NCI-H1417 (cell line): ENCODE measurements around the gene TMEM191C.
"Not testable (repeated sequence)": the region's sequence is repeated elsewhere in the genome, so short reads cannot be mapped to it uniquely, and the experiment has no call there.

Experiments used
- DNase-seq, 3 experiments: peaks; one replicate each; lab custom pipeline; 2025; lab: John Stamatoyannopoulos, UW

TMEM191C gene

DNA sequence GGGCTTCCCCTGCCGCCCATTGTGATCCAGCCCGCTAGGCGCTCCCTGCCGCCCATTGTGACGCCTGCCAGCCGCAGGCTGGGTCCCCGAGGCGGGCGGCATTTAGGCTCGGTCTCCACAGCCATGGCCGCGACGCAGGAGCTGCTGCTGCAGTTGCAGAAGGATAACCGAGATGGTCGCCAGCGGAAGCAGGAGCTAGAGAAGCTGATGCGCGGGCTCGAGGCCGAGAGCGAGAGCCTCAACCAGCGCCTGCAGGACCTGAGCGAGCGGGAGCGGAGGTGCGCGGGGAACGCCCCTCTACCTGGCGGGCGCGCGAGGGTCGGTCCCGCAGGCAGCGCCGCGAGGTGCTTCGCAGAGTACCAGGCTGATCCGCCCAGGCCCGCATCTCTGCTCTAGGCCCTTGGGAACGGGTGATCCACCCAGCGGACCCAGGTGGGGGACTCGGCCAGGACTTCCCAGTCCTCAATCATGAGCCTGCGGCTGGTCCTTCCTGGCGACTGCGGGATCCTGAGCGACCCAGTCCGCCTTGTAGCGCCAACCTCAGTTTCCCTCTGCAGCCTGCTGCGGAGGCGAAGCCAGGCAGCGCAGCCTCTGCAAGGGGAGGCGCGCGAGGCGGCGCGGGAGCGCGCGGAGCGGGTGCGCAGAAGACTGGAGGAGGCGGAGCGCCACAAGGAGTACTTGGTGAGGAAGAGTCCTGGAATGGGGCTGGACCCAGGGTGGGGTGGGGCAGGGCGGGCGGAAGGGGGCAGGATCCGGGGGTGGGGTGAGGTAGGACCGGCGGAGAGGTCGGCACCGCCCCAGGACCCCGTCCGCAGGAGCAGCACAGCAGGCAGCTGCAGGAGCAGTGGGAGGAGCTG lies at the start of gene TMEM191C:
Gene TMEM191C (plus strand): TSS at position 51 of the 857 bp plus-strand sequence. CDS start 73 bp downstream, at position 124.
- not testable (repeated sequence) for DNase-seq

DNA sequence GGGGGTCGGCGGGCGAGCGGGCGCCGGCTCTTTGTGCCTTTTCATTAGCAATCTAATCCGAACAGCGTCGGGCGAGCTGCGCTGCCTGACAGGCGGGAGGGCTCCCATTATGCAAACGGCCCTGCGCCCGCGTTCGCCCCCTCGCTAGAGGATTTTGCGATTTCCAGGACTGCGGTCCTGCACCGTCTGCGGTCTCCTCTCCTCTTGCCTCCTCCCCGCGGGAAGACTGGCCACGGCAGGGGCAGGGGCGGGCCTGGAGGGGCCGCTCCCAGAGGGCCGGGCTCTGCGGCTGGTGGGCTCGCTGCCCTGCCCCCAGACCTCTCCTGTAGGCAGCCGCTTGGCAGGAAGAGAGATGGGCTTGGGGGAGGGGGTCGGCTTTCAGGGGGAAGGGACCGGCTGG lies 49.3 kb upstream of the TMEM191C start:
- DNase-seq, result not testable (repeated sequence)

DNA sequence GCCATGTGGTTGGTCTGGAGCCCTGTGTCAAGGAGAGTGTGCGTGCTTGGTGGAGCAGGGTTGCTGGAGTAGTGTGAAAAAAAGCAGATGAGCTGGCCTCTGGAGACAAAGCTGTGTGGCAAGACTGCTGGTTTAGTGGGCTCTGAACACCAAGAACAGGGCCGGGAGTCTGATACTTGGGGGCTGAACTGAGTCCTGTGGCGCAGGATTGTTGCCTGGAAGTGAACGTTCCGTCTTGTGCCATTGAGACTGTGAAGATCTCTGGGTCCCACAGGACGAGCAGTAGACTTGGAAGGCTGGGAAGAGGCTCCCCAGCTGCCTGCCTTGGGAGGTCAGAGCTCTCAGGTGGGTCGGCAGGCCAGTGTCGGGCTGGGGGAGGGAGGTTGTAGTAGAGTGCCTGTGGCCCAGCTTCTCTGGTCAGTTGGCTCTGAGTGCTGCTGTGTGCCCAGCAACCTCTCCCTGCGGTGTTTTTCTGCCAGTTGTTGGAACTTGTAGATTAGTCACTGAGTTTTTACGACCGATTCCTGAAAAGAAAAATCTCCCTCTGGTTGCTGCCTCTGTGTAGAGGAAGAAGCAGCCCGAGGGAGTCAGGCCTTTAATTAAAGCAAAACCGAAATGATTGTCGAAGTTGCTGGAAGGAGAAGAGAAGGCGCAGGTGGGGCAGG lies 48.1 kb upstream of the TMEM191C start:
- DNase-seq, result not testable (repeated sequence)

DNA sequence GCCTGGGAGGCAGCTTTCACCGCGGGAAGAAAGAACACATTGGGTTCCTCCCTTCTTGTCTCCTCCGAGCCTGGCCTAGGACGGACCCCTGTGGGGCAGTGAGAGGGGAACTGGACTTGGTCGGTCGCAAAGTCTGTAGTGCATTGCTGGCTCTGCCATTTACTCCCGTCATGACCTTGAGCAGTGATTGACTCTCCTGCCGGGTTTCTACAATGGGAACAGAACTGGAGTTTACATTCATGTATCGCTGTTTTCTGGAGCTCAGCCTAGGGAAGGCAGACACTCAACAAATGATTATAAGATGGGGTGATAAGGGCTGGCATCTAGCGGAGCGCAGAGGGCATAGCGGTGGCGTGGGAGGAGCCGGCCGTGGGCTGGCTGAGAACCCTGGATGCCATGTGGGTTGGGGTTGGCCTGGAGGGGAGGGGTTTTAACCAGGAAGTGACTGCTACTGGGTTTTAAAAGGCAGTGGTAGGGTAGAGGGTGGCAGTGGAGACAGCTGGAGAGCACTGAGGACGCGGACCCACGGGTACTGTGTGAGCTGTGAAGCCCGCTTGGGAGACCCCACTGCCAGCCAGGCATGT lies 46.9 kb upstream of the TMEM191C start:
- not testable (repeated sequence) for DNase-seq

DNA sequence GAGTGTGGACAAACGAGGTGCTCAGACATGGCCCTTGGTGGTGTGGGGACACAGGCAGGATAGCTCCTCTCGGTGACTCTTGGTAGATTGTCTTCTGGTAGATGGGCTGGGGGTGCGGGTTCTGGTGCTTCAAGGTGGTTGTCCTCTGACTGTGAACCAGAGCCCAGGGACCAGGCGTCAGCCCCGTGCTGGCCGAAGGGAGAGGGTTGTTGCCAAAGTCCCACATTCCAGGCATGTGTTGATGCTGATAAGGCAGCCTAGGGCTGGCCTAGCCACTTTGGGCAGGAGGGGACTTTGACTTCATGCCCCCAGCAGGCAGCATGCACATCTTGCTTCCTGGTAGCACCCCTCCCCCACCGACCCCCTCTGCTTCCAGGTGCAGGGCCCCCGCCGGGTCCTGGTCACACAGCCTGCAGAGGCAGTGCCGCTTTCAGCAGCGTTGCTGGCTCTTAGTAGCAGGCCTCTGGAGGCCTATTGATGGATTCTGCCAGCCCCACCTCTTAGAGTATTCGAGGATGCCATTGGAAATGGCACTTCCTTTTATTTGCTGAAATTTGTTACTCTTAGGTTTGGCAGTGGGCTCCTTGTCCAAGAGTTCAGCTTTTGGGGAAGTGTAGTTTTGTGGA lies 43.0 kb upstream of the TMEM191C start:
- DNase-seq, result not testable (repeated sequence)

DNA sequence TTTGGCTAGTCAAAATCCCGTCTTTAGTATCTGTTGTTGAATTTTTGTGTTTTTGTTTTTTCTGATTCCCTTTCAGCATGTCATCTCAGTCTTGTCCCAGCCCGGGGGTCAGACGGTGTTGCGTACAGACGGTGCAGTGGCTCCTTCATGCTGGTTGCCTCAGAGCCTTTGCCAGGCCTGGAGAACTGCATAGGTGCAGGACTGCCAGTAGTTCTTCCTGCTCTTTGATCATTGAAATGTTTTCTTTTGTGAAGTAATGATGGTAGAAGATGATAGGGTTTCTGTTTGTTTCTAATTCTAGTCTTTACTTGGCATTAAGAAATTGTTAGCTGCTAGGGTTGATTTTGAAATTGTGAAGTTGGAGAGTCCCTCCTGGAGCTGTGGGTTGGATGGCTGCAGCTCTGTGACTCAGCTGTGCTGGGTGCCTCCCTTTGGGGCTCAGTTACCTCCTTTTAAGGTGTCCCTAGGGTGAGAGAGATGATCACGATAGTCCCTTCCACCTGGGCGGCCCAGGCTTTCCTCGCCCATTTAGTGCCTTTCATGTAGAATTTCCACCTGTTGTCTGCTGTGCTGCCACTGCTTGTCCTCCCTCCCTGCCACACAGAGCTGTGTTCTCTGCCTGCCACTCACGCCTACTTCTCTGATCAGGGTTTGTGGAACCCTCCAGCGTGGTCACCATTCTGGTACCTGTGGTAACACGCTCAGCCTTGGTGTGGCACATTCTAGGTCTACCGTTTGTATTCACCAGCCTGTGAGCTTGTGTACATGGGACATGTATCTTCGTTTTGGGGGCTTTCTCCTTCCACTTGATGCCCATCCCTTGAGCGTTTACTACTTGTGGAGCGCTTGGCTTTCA lies 32.6 kb upstream of the TMEM191C start:
- DNase-seq, result not testable (repeated sequence)

DNA sequence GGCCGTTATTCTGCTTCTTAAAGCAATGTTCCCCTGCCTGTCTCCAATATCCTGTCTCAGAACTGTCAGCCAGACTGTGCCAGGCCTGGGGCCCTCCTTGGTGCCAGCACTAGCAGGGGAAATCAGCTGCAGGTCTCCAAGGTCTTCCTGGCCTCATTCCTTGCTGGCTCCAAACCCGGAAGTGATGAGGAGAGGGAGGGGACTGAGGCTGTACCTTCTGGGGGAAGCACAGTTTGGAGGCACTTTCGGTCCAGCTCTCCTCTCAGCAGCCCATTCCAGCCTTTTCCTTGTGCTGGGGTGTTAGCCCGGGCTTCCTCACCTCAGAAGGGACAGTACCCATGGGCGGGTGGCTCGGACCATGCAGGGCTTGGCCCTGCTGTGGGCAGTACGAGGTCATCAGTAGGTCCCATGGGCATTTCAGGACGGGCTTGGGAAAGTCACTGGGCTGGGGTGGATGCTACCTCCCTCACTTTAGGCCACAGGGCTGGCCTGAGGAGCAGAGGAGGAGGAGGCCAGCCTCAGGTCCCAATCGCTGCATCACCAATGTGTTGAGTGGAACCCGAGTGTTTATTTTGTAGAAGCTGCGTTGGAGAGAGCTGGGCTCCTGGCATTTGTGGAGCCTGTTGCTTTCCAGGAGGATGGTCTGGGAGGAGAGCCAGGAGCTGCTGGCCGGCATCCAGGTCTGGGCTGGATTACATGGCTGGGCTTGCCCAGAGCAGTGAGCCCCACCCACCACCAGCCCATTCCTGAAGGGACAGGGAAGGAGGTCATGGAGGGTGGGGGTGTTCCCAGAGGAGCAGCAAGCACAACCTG lies 31.0 kb upstream of the TMEM191C start:
- not testable (repeated sequence) for DNase-seq

DNA sequence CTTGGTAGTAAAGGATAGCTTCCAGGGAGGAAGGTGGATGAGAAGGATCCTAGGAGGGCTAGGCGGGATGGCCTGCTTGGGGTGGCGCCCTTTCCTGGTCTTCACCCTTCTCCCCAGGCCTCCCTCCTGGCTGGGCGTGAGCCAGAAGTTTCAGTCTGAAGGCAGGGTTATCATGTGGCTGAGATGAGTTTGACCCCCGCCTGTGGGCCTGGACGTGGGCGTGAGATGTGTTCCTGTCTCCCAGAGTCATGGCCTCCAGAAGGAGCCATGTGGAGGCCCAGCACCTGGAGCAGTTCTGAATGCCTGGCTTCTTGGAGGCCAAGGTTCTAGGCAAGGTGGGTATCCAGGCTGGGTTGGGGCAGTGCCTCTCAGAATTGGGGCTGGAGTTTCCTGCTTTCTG lies 29.2 kb upstream of the TMEM191C start:
- not testable (repeated sequence) for DNase-seq

DNA sequence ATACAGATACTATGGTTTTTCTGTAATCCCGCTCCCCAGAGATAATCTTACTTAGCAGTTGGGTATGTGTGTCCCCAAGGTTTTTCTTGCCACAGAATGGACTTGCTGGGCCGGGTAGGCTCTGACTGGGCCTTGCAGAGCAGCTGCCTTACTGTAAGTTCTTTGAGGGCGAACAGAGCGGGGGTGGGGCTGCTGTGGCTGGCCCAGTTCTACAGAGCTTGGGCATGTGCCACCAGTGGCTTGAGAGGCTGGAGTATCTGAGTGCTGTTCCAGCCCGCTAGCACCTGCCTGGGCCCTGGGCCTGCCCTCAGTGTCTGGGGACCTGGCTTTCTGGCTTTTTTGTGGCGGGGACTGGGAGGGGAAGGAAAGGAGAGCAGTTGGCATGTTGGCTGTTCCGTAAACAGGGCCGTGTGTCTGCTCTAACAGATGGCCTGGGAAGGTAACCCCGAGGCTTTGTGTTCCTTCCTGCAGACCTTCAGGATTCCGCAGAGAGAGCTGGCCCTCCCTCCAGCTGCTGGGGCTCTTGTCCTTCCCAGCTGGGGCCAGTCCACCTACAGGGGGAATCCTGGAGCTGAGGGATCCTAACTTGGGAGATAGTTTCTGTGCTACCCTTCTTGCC lies 27.1 kb upstream of the TMEM191C start:
- DNase-seq, result not testable (repeated sequence)

DNA sequence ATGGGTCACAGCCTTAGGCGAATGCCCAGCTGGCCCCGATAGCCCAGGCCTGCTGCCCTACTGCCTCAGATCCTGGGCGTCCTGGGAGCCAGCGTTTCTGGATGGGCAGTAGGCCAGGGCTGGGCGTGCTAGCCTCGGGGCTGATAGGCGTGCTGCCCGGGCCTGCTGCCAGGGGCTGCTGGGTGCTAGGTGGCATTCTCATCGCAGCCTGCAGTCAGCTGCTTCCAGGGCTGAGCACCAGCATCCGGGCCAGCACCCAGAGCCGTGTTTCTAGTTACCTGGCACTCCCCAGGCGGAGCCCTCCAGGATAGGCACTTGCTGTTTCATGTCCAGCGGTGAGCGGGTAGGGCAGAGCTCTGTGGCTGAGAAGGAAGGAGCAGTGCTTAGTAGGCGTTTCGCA lies 26.5 kb upstream of the TMEM191C start:
- not testable (repeated sequence) for DNase-seq

DNA sequence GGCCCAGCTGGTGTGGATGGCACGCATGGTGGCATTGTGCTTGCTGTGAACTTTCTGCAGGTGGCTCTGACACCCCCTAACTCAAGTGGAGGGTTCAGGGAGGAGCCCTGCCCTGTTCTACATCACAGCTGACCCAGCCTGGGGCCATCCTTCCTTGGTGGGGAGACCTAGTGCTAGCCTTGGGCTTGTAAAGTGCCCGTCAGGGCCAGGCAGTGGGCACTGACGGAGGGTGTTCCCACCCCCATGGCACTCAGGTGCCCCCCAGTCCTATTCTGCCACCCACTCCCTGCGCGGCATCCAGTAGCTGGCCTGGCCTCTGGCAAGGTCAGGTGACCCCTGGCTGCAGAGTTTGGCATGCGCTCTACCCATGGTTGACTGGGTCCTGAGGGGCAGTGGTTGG lies 26.0 kb upstream of the TMEM191C start:
- DNase-seq, result not testable (repeated sequence)

DNA sequence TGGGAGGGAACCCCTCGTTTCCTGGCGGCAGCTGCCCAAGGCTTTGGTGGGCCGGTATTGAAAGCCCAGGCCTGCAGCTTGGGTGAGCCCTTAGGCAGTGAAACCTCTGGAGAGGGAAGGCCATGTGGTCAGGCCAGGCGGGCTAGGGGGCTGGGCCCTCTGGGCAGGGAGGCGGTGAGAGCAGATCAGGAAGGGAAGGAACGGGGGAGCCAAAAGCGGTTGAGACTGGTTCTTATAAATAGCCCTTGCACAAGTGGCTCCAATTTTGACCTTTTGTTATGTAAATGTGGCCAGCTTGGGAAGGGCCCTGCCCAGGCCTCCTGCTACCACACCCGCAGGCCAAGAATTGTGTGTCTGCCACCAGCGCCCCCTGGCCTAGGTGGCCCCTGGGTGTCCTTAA lies 25.1 kb upstream of the TMEM191C start:
- DNase-seq, result not testable (repeated sequence)

DNA sequence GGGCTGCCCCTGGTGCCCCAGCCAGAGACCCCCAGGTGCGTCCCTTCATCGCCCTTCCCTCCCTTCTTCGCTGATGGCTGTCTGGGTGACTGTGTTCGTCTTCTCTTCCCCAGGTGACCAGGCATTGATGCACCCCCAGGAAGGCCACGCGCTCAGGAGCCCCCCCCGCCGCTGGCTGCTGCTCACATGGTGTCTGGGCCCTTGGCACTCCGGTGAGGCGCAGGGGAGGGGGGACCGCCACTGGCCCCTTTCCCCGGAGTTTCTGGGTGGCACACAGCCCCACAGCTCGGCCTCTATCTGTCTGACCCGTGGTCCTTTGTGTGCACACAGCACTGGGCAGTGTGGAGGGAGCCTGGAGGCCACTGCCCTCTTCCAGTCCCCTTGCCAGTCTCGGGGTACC lies 24.5 kb upstream of the TMEM191C start:
- not testable (repeated sequence) for DNase-seq

DNA sequence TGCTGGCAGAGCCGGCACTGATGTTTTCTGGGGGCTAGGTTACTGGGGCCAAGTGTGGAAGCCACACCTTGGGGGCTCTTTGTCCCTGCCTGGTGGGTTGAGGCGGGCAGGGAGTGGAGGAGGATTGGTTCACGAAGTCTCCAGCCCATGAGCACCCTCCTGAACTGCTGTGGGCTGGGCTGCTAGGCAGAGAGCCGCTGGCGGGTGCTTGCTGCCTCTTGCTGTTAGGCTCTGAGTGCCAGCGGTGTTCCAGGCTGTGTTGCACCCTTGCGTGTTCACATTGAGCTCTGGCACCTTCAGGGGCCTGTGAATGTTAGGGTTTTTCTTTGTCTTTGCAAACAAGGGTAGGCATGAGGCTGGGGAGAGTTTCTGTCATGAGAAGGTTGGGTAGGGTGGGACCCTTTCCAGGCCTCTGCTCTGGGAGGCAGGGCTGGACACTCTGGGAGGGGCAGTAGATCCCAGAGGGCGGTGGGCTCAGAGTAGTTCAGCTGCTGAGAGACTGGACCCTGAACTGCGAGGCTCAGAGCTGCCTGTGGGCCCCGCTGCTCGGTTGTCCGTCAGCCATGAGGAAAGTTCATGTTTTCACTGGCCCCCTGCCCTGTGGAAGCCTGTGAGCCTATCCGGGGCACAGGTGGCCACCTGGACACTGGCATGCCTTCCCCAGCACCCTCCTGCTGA lies 24.0 kb upstream of the TMEM191C start:
- DNase-seq, result no peak

DNA sequence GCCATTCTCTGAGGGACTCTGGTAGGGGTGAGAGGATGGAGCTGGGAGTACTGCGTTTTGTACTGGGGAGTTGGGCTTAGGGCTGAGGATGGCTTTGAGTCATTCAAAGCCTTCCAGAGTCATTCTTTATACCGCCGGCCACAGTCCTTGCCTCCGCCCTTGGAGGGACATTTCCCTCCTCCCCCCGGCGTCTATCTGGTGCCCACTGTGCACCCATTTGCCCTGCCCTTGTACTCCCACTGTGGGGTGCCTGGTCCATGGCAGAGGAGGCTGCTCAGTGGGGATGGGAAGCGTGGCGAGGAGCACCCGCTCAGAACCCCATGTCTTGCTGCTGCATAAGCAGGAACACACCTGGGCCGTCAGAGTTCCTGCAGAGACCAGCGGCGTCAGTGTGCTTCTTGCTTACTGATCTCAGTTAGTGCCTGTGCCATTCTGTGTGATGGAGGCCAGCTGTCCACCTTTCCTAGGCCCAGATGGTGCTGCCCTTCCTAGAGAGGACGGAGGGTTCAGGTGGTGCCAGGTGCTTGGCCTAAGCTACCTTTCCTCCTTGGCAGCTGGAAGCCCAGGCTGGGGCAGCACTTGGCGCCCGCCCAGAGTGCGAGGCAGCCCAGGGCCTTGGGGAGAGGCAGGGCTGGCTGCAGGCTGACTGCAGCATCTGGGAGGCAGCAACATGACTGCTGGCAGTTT lies 23.3 kb upstream of the TMEM191C start:
- DNase-seq, result no peak

DNA sequence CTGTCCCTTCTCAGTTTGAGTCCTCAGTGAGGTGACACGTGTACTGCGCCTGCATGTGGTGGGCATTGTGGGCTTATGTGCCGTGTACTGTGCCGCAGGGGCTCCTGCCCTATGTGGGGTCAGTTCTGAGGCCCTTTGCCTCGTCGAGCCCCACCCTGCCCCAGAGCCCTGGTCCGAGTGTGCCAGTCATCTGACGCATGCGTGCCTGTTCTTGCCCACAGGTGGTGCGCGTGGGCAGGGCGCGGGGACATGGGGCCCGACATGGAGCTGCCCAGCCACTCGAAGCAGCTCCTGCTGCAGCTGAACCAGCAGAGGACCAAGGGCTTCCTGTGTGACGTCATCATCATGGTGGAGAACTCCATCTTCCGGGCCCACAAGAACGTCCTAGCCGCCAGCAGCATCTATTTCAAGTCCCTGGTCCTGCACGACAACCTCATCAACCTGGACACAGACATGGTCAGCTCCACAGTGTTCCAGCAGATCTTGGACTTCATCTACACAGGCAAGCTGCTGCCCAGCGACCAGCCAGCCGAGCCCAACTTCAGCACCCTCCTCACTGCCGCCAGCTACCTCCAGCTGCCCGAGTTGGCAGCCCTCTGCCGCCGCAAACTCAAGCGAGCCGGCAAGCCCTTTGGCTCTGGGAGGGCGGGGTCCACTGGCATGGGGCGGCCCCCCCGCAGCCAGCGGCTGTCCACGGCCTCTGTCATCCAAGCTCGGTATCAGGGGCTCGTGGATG lies 22.3 kb upstream of the TMEM191C start:
- no peak for DNase-seq

DNA sequence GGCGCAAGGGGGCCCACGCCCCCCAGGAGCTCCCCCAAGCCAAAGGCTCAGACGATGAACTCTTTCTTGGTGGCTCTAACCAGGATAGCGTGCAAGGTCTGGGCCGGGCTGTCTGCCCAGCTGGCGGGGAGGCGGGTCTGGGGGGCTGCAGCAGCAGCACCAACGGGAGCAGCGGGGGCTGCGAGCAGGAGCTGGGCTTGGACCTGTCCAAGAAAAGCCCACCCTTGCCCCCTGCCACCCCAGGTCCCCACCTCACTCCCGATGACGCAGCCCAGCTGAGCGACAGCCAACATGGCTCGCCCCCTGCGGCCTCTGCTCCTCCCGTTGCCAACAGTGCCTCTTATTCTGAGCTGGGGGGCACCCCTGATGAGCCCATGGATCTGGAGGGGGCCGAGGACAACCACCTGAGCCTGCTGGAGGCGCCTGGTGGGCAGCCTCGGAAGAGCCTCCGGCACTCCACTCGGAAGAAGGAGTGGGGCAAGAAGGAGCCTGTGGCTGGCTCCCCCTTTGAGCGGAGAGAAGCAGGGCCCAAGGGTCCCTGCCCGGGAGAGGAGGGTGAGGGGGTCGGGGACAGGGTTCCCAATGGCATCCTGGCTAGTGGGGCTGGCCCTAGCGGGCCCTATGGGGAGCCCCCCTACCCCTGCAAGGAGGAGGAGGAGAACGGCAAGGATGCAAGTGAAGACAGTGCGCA lies 21.6 kb upstream of the TMEM191C start:
- no peak for DNase-seq
